ENCODE results near the gene CCDC110. TPM values are rescaled to one million over a fixed set of nuclear protein-coding genes. Genes with fewer than 3 reads are reported as not detected.

Gene CCDC110
- total RNA-seq, 1 experiment from 2014 or later = 4.3 TPM

DNA sequence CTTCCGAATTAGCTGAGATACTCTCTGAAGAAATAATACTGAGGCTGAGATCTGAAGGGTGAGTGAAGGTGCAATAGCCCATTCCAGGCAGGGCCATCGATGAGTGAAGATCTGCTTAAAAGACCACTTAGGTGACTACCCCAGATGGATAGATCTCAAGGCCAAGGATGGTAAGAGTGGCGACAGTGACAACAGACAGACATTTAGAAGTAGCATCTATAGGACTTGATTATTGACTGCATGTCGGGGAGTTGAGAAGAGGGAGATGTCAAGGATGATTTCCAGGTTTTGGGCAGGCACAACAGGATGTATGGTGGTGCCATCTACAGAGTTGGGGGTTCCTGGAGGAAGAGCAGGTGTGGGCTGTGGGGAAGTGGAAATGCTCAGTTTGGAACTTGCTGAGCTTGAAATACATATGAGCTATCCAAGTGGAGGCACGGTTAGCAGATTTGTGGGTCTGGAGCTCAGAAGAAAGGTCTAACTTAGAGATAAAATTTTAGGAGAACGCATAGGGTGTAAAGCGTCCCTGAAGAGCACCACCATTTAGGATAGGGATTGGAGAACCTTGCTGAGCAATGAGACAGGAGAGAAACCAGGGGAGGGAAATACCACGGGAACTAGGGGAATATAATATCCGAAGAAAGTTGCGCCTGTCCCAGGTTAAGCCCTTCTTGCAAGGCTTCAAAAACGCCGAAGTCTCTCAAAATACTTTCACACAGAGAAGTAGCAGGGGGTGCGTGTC, 46.5 kb downstream of the CCDC110 start:
- TF ChIP-seq EZH2 (IDR thresholded peaks at IDR 0.05; ENCODE audit: low read depth) = no peak
- TF ChIP-seq, protein P1, sequence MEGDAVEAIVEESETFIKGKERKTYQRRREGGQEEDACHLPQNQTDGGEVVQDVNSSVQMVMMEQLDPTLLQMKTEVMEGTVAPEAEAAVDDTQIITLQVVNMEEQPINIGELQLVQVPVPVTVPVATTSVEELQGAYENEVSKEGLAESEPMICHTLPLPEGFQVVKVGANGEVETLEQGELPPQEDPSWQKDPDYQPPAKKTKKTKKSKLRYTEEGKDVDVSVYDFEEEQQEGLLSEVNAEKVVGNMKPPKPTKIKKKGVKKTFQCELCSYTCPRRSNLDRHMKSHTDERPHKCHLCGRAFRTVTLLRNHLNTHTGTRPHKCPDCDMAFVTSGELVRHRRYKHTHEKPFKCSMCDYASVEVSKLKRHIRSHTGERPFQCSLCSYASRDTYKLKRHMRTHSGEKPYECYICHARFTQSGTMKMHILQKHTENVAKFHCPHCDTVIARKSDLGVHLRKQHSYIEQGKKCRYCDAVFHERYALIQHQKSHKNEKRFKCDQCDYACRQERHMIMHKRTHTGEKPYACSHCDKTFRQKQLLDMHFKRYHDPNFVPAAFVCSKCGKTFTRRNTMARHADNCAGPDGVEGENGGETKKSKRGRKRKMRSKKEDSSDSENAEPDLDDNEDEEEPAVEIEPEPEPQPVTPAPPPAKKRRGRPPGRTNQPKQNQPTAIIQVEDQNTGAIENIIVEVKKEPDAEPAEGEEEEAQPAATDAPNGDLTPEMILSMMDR (conservative IDR thresholded peaks at IDR 0.05) = no peak
- Histone ChIP-seq H3K27ac (no peak overlapping the region), H3K9me2 (ENCODE audit: insufficient read depth) (no peaks in the 10 kb centered on the region), H3K4me3 (peak overlapping the region; percentile 82), H3K27me3 (ENCODE audit: insufficient read depth, low read depth) (no peaks in the 10 kb centered on the region), H3K4me1 (replicated peaks; ENCODE audit: insufficient read depth) (peaks cover 10% of the 10 kb centered on the region), H3K79me2 (ENCODE audit: low read depth) (0 out of 2 replicates have a peak, but pooled peaks cover 4% of the 10 kb centered on the region), H3K36me3 (ENCODE audit: low read depth) (no peaks in the 10 kb centered on the region), H3F3A (ENCODE audit: insufficient read depth, low read depth) (no peaks in the 10 kb centered on the region), H3K9me3 (ENCODE audit: insufficient read depth, low read depth) (no peaks in the 10 kb centered on the region), H4K20me1 (ENCODE audit: insufficient read depth) (no peaks in the 10 kb centered on the region), H2AFZ (peak overlapping the region; percentile 94), H3K4me2 (peak overlapping the region; percentile 97)
- peak in 1 of 2 experiments; percentile 9 for DNase-seq
- POLR2A ChIA-PET (ENCODE audit: unreplicated experiment) = interaction anchor here (1.0 kb wide), 1 partner anchor 28 kb away, joined by 3 read pairs; the partner anchor contains the start of gene ANKRD37
- BruUV-seq (replicated peaks) = TSS peak; percentile 49
- CTCF ChIA-PET = interaction anchor here (0.7 kb wide), 1 partner anchor 510 kb away, joined by 3 read pairs; no protein-coding TSS in a partner anchor
- intact Hi-C loops (cut with micrococcal nuclease; ENCODE audit: unreplicated experiment) = loop anchor here (1.0 to 5.0 kb wide), 2 partner anchors 29 to 172 kb away; partner anchors contain the start of gene ANKRD37

DNA sequence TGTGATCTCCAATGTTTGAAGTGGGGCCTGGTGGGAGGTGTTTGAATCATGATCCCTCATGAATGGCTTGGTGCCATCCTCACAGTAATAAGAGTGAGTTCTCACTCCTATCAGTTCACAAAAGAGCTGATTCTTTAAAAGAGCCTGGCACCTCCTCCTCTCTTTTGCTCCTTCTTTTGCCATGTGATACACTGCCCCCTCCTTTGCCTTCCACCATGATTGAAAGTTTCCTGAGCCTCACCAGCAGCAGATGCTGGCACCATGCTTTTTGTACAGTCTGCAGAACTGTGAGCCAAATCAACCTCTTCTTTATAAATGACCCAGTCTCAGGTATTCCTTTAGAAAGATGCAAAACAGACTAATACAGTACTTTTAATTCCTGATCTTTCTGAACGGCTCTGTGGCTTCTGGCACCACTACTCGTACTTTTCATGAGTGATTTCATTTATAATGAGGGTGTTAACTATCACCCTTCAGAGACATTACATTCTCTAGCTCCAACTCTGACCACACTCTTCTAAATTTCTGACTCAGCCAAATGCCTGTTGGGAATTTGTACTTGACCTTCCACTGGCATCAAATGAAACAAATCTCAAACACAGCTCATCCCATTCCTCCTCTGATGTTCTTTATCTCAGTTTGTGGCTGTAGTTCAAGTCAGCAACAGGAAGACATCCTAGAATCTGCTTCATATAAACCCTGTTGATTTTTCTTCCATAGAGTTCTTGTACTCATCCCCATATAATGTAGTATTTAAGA, 50.0 kb downstream of the CCDC110 start:
- Histone ChIP-seq H3K4me2 (no peak overlapping the region), H2AFZ (no peak overlapping the region), H4K20me1 (ENCODE audit: insufficient read depth) (no peaks in the 10 kb centered on the region), H3K27me3 (ENCODE audit: insufficient read depth, low read depth) (no peaks in the 10 kb centered on the region), H3F3A (ENCODE audit: insufficient read depth, low read depth) (no peaks in the 10 kb centered on the region), H3K27ac (no peak overlapping the region), H3K9me2 (ENCODE audit: insufficient read depth) (no peaks in the 10 kb centered on the region), H3K4me1 (replicated peaks; ENCODE audit: insufficient read depth) (peaks cover 10% of the 10 kb centered on the region), H3K79me2 (ENCODE audit: low read depth) (0 out of 2 replicates have a peak, but pooled peaks cover 4% of the 10 kb centered on the region), H3K4me3 (no peak overlapping the region), H3K36me3 (ENCODE audit: low read depth) (no peaks in the 10 kb centered on the region), H3K9me3 (ENCODE audit: insufficient read depth, low read depth) (no peaks in the 10 kb centered on the region)
- no TSS peak for BruUV-seq (replicated peaks)
- DNase-seq = no peak
- POLR2A ChIA-PET (ENCODE audit: unreplicated experiment) = no interaction called here
- TF ChIP-seq EZH2 (IDR thresholded peaks at IDR 0.05; ENCODE audit: low read depth) = no peak
- TF ChIP-seq, protein P1 (conservative IDR thresholded peaks at IDR 0.05) = no peak
- CTCF ChIA-PET = no interaction called here
- intact Hi-C loops (cut with micrococcal nuclease; ENCODE audit: unreplicated experiment) = no loop called here

DNA sequence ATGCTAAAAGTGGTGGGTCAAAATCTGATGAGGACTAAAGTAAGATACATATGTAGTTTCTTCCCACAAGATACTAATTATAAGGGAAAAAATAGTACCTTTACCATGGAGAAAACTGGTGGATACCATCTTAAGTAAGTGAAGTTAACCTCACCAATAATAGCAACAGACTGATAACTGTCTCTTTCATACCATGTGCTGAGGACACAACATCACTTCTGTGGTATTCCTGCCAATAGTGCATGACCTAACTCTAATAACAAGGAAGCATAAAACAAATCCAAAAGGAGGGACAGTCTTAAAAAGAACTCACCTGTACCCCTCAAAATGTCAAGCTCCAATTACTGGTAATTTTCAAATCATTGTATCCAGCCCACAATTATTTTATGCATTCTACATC, 54.6 kb downstream of the CCDC110 start:
- no peak overlapping the region for H2AFZ ChIP-seq
- ChIA-PET POLR2A (ENCODE audit: unreplicated experiment) (no interaction called here), CTCF (no interaction called here)
- BruUV-seq (replicated peaks) = no TSS peak
- no peaks in the 10 kb centered on the region for H3K4me1 ChIP-seq (replicated peaks; ENCODE audit: insufficient read depth)
- no peaks in the 10 kb centered on the region for H4K20me1 ChIP-seq (ENCODE audit: insufficient read depth)
- H3K9me2 ChIP-seq (ENCODE audit: insufficient read depth) = no peaks in the 10 kb centered on the region
- DNase-seq = no peak
- TF ChIP-seq, protein P1 (conservative IDR thresholded peaks at IDR 0.05) = no peak
- no peak for TF ChIP-seq EZH2 (IDR thresholded peaks at IDR 0.05; ENCODE audit: low read depth)
- H3K27ac ChIP-seq = no peak overlapping the region
- no peaks in the 10 kb centered on the region for H3K36me3 ChIP-seq (ENCODE audit: low read depth)
- no peaks in the 10 kb centered on the region for H3K9me3 ChIP-seq (ENCODE audit: insufficient read depth, low read depth)
- no peaks in the 10 kb centered on the region for H3K27me3 ChIP-seq (ENCODE audit: insufficient read depth, low read depth)
- intact Hi-C loops (cut with micrococcal nuclease; ENCODE audit: unreplicated experiment) = no loop called here
- H3K79me2 ChIP-seq (ENCODE audit: low read depth) = no peaks in the 10 kb centered on the region
- no peak overlapping the region for H3K4me3 ChIP-seq
- no peak overlapping the region for H3K4me2 ChIP-seq
- H3F3A ChIP-seq (ENCODE audit: insufficient read depth, low read depth) = no peaks in the 10 kb centered on the region

Measured in PC-9 (cell line).